GM23338 (cell line): ENCODE data around the gene SLC24A4. TPM values are rescaled to one million over a fixed set of nuclear protein-coding genes. Genes with fewer than 3 reads are reported as not detected.

ENCODE experiments used
- ATAC-seq: fragments of 200-7000 bp; cut with Tn5 transposase; 3 replicates; pipeline ENCODE4 v1.9.1; 2020
- DNase-seq: peaks from one replicate; pipeline ENCODE4 v3.0.0-alpha.2; 2015; ENCODE audit warnings: low spot score
- H2AFZ ChIP-seq: fragments of 200-600 bp; sonication (generic); 2 replicates; pipeline ENCODE4 v1.8.0; 2016; ENCODE audit warnings: antibody characterized with exemption, mild to moderate bottlenecking, moderate library complexity
- H3F3A ChIP-seq: fragments of 200-600 bp; sonication (generic); replicated peaks from 2 replicates; pipeline ENCODE4 v1.8.0; 2017; ENCODE audit warnings: antibody characterized with exemption, mixed run types, low read depth
- H3K27ac ChIP-seq: fragments of 200-600 bp; sonication (generic); 2 replicates; pipeline ENCODE4 v1.6.1; 2016; ENCODE audit warnings: low read depth
- H3K27me3 ChIP-seq: fragments of 200-600 bp; sonication (generic); 2 replicates; pipeline ENCODE4 v1.8.0; 2016; ENCODE audit warnings: mild to moderate bottlenecking, mixed run types, moderate library complexity; ENCODE audit not compliant: insufficient read depth
- H3K36me3 ChIP-seq: fragments of 200-600 bp; sonication (generic); 2 replicates; pipeline ENCODE4 v1.8.0; 2016; ENCODE audit warnings: mild to moderate bottlenecking; ENCODE audit not compliant: insufficient read depth
- H3K4me1 ChIP-seq: fragments of 200-600 bp; sonication (generic); 2 replicates; pipeline ENCODE4 v1.8.0; 2016; ENCODE audit warnings: mild to moderate bottlenecking, moderate library complexity; ENCODE audit not compliant: insufficient read depth
- H3K4me2 ChIP-seq: fragments of 200-600 bp; sonication (generic); 2 replicates; pipeline ENCODE4 v1.7.1; 2017; ENCODE audit warnings: mixed run types
- H3K4me3 ChIP-seq: fragments of 200-600 bp; sonication (generic); 2 replicates; pipeline ENCODE4 v1.6.1; 2016; ENCODE audit warnings: mixed run types
- H3K79me2 ChIP-seq: fragments of 200-600 bp; sonication (generic); replicated peaks from 2 replicates; pipeline ENCODE4 v1.8.0; 2017; ENCODE audit warnings: mild to moderate bottlenecking; ENCODE audit not compliant: insufficient read depth
- H3K9me2 ChIP-seq: fragments of 200-600 bp; sonication (generic); 2 replicates; pipeline ENCODE4 v1.8.0; 2017; ENCODE audit not compliant: insufficient read depth
- H4K20me1 ChIP-seq: fragments of 200-600 bp; sonication (generic); replicated peaks from 2 replicates; pipeline ENCODE4 v1.8.0; 2017; ENCODE audit warnings: mild to moderate bottlenecking; ENCODE audit not compliant: insufficient read depth
- H3K27ac Mint-ChIP-seq: 2 replicates; pipeline ENCODE4 v1.8.0; 2020; ENCODE audit warnings: inconsistent platforms, mild to moderate bottlenecking, moderate library complexity, mixed read lengths
- H3K27me3 Mint-ChIP-seq: 3 replicates; pipeline ENCODE4 v1.8.0; 2022; ENCODE audit warnings: low read depth, mild to moderate bottlenecking, moderate library complexity, mixed read lengths, inconsistent platforms; ENCODE audit not compliant: insufficient read depth, poor library complexity
- H3K36me3 Mint-ChIP-seq: 3 replicates; pipeline ENCODE4 v1.8.0; 2021; ENCODE audit warnings: low read depth, mild to moderate bottlenecking, inconsistent platforms, moderate library complexity, mixed read lengths
- H3K4me1 Mint-ChIP-seq: 3 replicates; pipeline ENCODE4 v1.8.0; 2020; ENCODE audit warnings: mild to moderate bottlenecking, inconsistent platforms, mixed read lengths
- H3K4me3 Mint-ChIP-seq: 3 replicates; pipeline ENCODE4 v1.8.0; 2021; ENCODE audit warnings: moderate library complexity, mild to moderate bottlenecking, inconsistent platforms, mixed read lengths
- H3K9me3 Mint-ChIP-seq: 3 replicates; pipeline ENCODE4 v1.8.0; 2020; ENCODE audit warnings: moderate library complexity, mild to moderate bottlenecking, inconsistent platforms, mixed read lengths
- ETS1 ChIP-seq: IDR thresholded peaks from 2 replicates; pipeline ENCODE4 v1.6.1; 2016; ENCODE audit warnings: antibody characterized with exemption
- NANOG ChIP-seq: IDR thresholded peaks from 2 replicates; pipeline ENCODE4 v1.6.1; 2016; ENCODE audit warnings: antibody characterized with exemption, borderline replicate concordance
- POLR2AphosphoS5 ChIP-seq: IDR thresholded peaks from 2 replicates; pipeline ENCODE4 v1.6.1; 2016; ENCODE audit warnings: antibody characterized with exemption, low read depth
- STAT1 ChIP-seq: IDR thresholded peaks from one replicate; pipeline ENCODE4 v1.6.1; 2016; ENCODE audit warnings: antibody characterized with exemption; ENCODE audit not compliant: unreplicated experiment
- ZNF462 ChIP-seq: fragments of 250-450 bp; sonication (Bioruptor Pico); IDR thresholded peaks from 2 replicates; pipeline ENCODE4 v1.5.0; 2020; ENCODE audit warnings: mild to moderate bottlenecking, moderate library complexity
- polyA plus RNA-seq: library from polyadenylated mRNA; unstranded; fragments of >200 nt; fragmentation: Nextera tagmentation; extraction: Ambion mirVana; gene quantifications from 2 replicates; pipeline ENCODE4 v1.2.1, GENCODE V29; 2016
- total RNA-seq: library from RNA; depleted of rRNA; stranded (reverse); fragments of >200 nt; shearing (Covaris generic); gene quantifications from 2 replicates; pipeline ENCODE4 v1.2.3, GENCODE V29; 2014

Gene SLC24A4
- total and polyA plus RNA-seq, 2 experiments from 2014 or later, result 0.06 to 0.38 TPM

GRCh38 chr14:92451755-92452154, 128.8 kb downstream of the SLC24A4 start (continued):
- TF ChIP-seq ZNF462 (CRISPR knock-in tag) (no peak), ETS1 (no peak), POLR2AphosphoS5 (no peak), NANOG (no peak), STAT1 (no peak)

DNA sequence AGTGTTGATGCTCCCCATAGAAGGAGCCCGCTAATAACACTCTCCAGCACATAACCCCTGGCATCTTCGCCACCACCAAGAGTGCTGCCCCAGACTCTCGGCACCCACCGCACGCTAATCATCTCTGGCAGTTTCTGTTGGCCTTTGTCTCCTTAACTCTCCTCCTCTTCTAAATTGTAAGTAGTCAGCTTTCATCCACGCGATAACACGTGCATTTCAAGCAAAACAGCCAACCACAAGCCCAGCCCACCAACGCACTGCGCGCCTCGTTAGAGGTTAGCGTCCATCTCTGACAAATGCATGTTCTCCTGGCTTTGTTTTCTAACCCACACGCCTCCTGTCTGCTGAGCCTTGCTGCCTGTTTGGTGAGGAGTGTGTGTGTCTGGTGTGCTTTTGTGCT, 129.5 kb downstream of the SLC24A4 start:
- Histone ChIP-seq H3K4me3 (no peak overlapping the region), H3K27me3 (no peaks in the 10 kb centered on the region), H3F3A (no peaks in the 10 kb centered on the region), H4K20me1 (no peaks in the 10 kb centered on the region), H3K36me3 (no peaks in the 10 kb centered on the region), H2AFZ (no peak overlapping the region), H3K9me2 (no peaks in the 10 kb centered on the region), H3K27ac (no peak overlapping the region), H3K4me1 (no peaks in the 10 kb centered on the region), H3K4me2 (no peak overlapping the region), H3K79me2 (no peaks in the 10 kb centered on the region)
- no peak overlapping the region for H3K4me3 Mint-ChIP-seq
- ATAC-seq (no peak), DNase-seq (no peak)
- H3K9me3 Mint-ChIP-seq, result no peaks in the 10 kb centered on the region; the same call in 2 of the 3 replicates
- no peak overlapping the region for H3K27ac Mint-ChIP-seq
- no peaks in the 10 kb centered on the region for H3K36me3 Mint-ChIP-seq
- TF ChIP-seq POLR2AphosphoS5, result no peak
- H3K4me1 Mint-ChIP-seq, result no peaks in the 10 kb centered on the region; the same call in 1 of the 3 replicates
- H3K27me3 Mint-ChIP-seq, result peaks cover 10% of the 10 kb centered on the region
